GM18526 (cell line): ENCODE results near the gene KCNA4.

ENCODE experiments used
- POLR2A ChIP-seq: IDR thresholded peaks from 3 replicates; pipeline ENCODE4 v1.6.1; 2011; ENCODE audit not compliant: insufficient read length; ENCODE audit errors: extremely low read depth

The KCNA4 gene

DNA sequence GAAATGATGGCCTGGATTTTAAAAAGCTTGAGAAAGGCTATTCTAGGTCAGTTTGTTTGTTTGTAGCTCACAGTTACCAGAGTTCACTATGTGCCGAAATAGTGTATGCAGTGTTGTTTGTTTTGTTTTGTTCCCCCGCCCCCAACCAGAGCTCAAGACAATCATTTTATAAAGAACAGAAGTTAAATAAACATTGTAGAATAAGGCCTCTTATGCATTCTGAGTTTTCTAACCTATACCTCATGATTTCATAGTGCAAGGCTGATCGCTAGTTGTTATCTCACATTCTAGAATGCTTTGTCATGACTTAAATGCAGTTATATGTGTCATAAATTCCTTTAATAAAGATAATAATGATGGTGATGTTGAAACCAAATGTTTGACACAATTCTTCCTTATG, 7.8 kb downstream of the KCNA4 start:
- TF ChIP-seq POLR2A = no peak

DNA sequence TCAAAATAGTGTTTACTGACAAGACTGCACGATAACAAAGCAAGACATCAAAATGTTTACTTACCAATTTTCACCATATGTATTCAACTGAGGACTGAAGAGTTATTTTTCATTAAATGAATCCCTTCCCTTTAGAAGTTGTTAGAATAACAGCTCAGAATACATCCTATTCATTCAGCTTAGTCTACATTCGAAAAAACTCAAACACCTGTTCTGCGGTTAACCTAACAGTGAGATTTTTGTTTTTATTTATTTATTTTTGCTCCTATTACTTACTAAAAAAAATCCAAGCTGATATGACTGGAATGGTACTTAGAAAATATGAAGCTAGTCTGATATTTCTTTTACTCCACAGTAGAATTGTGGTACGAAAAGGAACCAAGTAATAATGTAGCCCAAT, 10.0 kb downstream of the KCNA4 start:
- TF ChIP-seq POLR2A = no peak

DNA sequence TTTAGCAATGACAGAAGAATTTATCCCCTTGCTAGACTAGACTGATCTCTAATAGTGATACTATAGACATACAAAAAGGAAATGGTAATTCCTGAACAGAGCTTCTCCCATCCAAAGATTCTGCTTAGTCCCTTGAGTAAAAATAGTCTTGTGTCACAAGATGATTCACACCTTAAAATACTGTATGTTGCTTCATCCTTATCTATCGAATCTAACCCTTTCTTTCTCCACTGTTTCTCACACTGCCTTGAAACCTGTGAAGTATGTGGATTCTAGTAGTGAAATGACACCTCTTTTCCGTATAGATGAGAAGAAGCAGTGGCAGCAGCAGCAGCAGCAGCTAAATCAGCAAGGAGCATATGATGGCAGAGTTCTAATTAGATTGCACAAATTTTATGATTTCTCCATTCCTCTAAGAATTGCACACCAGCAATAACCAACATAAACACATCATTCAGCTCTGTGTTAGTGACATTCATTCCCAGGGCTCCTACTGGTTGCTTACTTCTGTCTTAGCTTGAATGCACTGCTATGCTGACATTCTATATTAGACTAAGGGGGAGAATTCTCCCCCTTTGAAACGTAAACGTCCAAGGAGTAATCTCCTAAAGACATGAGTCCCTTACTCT, 14.6 kb downstream of the KCNA4 start:
- TF ChIP-seq POLR2A = no peak

DNA sequence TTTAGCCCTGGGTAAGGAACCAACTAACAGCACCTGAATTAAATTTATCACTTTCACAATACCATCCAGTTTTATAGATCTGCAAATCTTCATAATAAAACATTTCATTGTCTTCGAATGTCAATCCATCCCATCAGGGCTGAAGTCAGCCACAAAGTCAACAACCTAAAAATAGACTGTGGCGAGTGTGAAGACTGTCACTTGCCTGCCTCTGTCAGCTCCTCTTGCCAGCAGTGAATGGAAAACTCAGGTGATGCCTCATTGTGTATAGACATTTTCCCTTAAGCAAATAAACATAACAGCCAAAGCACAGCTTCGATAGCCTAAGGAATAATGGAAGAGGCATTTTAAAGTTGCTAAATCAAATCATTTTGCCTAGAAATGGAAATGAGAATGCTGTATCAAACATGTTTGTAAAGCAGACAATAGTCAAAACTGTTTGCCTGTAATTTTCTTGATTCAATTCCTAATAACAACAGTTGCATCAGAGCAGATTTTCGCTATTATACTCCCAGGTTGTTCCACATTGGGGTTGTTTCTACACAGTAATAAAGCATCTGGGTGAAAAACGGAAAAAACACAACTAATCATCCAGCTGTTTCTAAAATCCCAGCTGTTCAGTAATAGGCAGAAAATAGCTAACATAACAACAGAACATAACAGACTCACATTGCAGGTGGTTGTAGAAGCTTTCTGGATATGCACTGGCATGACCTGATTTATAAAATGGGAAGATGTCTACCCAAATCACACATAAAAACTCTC, 15.7 kb downstream of the KCNA4 start:
- no peak for TF ChIP-seq POLR2A

DNA sequence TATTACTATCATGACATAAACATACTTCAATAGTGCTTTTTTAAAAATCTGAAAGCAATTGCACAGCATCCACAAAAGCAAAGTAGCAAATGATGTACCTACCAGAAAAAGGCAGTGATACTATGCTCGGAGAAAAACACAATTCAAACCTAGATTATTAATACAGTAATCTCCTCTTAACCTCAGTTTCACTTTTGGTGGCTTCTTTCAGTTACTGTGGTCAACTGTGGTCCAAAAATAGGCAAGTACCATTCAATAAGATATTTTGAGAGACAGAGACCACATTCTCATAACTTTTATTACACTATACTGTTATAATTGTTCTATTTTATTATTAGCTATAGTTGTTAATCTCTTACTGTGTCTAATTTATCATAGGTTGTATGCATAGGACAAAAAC, 20.8 kb downstream of the KCNA4 start:
- TF ChIP-seq POLR2A = no peak

DNA sequence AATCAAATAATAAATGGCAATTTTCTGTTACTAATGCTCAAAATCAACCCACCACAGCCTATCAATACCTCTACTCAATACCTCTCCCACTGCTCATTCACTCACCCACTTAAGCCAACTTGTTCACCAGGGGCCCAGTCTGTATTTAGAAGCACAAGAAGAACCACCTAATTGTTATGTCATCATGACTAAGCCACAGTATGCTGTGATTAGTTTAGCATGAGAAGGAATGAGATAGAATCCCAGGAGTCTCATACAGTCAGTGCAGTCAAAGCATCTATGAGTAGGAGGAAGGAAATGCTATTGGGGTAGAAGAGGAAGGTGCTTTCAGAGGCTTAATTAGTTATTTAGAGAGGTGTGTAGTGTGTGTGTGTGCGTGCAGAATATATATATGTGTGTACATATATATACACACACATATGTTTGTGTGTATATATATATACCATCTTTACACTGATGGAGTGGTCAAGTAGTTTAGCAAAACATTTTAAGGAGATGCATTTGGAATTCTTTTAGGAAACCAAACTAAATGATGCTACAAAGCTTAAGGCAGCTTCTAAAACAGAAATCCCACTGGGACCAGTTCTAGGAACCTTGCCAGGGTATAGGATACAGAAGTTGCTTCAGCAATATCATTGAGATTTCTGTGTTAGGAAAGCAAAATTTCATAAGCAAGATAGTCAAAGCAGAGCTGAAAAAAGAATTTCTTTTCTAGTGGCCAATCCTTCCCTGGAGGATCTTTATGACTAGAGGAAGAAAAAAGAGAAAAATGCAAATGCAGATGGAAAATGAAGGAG, 27.5 kb downstream of the KCNA4 start:
- TF ChIP-seq POLR2A = no peak

DNA sequence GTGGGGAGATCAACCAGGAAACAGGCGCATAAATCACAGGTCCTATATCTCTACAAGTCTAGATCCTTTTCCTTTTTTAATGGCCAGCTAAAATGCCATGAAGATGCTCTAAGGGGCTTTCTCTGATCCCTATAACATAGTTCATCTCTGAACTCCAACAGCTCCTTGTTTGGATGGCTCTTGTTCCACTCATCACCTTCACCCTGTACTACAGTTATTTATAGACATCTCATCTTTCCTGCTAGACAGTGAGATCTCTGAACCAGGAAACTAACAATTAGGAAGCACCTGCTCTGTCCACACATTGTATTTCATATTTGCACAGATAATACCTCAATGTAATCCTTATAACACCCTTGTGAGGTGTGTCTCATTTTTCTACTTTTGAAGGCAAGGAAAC, 31.6 kb downstream of the KCNA4 start:
- TF ChIP-seq POLR2A = no peak

DNA sequence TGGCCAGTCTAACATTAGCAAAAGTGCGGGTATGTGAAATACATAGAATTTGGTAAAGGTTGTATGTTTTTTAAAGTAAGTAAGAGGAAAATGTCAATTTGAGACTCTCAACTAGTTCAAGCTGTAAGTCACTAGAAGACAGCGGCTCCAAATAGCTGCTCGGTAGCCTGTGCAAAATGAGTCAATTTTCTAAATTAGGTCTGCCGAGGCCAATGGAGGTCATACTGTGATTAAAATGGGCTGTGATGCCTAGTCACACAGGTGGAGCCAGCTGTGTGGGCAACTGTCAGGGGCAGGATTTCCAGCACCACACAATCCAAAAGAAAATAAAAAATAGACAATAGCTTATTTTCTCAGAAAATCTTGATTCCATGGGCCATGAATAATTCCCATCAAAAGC, 32.3 kb downstream of the KCNA4 start:
- no peak for TF ChIP-seq POLR2A

DNA sequence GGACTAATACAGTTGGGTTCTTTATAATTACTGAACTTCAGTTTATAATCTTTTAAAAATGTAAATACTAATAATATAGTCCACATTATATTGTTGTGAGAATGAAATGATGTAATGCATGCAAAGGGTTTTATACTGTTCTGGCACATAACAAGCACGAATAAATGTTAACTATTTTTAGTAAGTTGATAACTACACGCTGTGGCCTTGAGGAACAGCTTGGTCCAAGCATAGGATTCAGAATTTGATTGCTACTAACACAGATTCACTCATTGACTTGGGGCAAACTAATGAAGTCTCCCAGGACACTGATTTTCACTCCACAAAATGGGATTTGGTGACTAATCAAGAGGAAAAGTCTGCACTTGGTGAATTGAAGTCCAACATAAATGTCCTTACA, 38.3 kb downstream of the KCNA4 start:
- TF ChIP-seq POLR2A = no peak

DNA sequence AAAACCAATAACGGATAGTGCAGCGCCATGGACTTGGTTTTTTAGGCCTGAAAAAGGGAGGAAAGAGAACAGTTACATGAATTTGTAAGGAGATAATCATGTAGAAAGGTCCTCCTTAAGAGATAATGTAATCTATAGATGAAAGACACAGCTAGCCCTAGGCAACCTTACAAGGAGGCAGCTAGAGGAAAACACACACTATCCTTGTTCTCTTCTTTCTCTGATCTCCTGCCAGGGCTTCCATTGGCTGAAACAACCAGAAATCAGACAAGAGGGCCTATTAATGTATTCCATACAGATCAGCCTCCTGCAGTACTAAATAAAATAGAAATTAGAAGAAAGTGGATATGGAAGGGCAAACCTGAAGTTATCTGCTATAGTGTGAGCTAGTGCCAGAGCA, 53.0 kb downstream of the KCNA4 start:
- no peak for TF ChIP-seq POLR2A

DNA sequence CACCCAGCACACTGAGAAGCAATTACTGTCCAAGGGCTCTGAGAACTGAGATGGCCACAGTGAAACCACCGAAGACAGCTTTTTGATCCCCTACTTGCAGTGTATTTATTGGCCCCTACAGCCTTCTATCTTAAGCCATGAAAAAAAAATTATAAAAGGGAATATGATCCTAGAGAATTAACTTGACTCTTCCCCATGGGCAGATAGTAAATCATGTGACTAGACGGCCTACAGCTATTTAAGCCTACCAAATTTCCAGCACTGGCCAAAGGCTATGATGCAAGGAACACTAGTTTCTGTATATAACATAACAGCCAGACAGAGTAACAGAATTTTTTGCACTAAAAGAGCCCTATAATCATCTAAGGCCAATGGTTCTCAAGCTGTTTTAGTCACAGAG, 53.8 kb downstream of the KCNA4 start:
- no peak for TF ChIP-seq POLR2A

DNA sequence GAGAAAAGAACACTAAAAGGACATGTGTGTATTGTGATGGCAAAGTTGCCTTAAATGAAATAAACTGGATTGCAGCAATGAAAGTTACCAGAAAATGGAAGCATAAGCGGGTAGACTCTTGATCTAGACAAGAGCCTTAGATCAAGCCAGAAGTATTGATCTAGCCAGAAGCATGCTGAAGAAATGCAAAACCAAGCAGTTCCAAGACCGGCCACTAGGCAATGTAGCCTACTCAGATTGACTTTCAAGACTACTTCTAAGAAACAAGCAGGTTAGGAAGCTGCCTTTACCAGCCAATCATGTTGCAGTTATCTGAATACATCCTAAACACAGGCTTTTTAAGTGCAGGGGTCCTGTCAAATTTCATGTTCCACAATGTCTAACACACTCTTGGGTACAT, 54.6 kb downstream of the KCNA4 start:
- no peak for TF ChIP-seq POLR2A
